Measurements from ENCODE around the gene TPT1.

- TF ChIP-seq ZBTB7A (tag by site-specific recombination; IDR thresholded peaks at IDR 0.05; ENCODE audit: low read depth) (no peak), SP7 (tag by site-specific recombination; IDR thresholded peaks at IDR 0.05) (no peak), ZBTB8A (tag by site-specific recombination; IDR thresholded peaks at IDR 0.05) (no peak), CTCF (tag by site-specific recombination; IDR thresholded peaks at IDR 0.05) (no peak), ZNF391 (tag by site-specific recombination; IDR thresholded peaks at IDR 0.05; ENCODE audit: borderline replicate concordance, low read depth) (no peak)
- TF ChIP-seq, protein P1, sequence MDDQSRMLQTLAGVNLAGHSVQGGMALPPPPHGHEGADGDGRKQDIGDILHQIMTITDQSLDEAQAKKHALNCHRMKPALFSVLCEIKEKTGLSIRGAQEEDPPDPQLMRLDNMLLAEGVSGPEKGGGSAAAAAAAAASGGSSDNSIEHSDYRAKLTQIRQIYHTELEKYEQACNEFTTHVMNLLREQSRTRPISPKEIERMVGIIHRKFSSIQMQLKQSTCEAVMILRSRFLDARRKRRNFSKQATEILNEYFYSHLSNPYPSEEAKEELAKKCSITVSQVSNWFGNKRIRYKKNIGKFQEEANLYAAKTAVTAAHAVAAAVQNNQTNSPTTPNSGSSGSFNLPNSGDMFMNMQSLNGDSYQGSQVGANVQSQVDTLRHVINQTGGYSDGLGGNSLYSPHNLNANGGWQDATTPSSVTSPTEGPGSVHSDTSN (CRISPR knock-in tag; IDR thresholded peaks at IDR 0.05) = no peak
These were observed 3.2 kb downstream of the TPT1 start for GRCh38 chr13:45337803-45338202.
